OCI-LY7 (cell line): ENCODE measurements around the gene P2RY8. TPM values are rescaled to one million over a fixed set of nuclear protein-coding genes. Genes with fewer than 3 reads are reported as not detected.

ENCODE experiments used
- BruUV-seq: library from RNA; stranded (reverse); fragments of 400-500 nt; replicated peaks from 2 replicates; lab custom pipeline; 2021; lab: Mats Ljungman, UMichigan
- CTCF ChIA-PET: fragments of 300-600 bp; sonication (Branson Sonifier 250); formaldehyde crosslinking; loops from one replicate; lab custom pipeline; 2022; ENCODE audit warnings: antibody characterized with exemption; ENCODE audit not compliant: unreplicated experiment; lab: Charles Lee
- POLR2A ChIA-PET: fragments of 300-600 bp; sonication (Branson Sonifier 250); formaldehyde crosslinking; loops from one replicate; lab custom pipeline; 2022; ENCODE audit warnings: antibody characterized with exemption; lab: Charles Lee
- DNase-seq: peaks from one replicate; pipeline ENCODE4 v3.0.0-alpha.2; 2015; ENCODE audit warnings: low spot score
- H2AFZ ChIP-seq: fragments of 200-600 bp; sonication (generic), shearing (Covaris generic); 2 replicates; pipeline ENCODE4 v1.6.1; 2014; ENCODE audit warnings: mild to moderate bottlenecking, antibody characterized with exemption, low read length, moderate library complexity
- H3K27ac ChIP-seq: fragments of 200-600 bp; sonication (generic); 2 replicates; pipeline ENCODE4 v1.5.1; 2014; ENCODE audit warnings: mixed run types, low read depth, mild to moderate bottlenecking, moderate library complexity, low read length, inconsistent platforms; ENCODE audit not compliant: poor library complexity, severe bottlenecking
- H3K36me3 ChIP-seq: fragments of 200-600 bp; sonication (generic); 2 replicates; pipeline ENCODE4 v1.6.1; 2014; ENCODE audit warnings: mild to moderate bottlenecking, antibody characterized with exemption, low read length, moderate library complexity, mixed read lengths; ENCODE audit not compliant: insufficient read depth
- H3K4me1 ChIP-seq: fragments of 200-600 bp; sonication (generic); 2 replicates; pipeline ENCODE4 v1.5.1; 2014; ENCODE audit warnings: mild to moderate bottlenecking, low read length; ENCODE audit not compliant: insufficient read depth, poor library complexity, severe bottlenecking
- H3K4me2 ChIP-seq: fragments of 200-600 bp; sonication (generic); 2 replicates; pipeline ENCODE4 v1.6.1; 2014; ENCODE audit warnings: mild to moderate bottlenecking, low read length
- H3K4me3 ChIP-seq: fragments of 200-600 bp; sonication (generic); 2 replicates; pipeline ENCODE4 v1.5.1; 2014; ENCODE audit warnings: mild to moderate bottlenecking, low read depth, low read length; ENCODE audit not compliant: poor library complexity, severe bottlenecking
- H3K79me2 ChIP-seq: fragments of 200-600 bp; sonication (generic); 2 replicates; pipeline ENCODE4 v1.6.1; 2016; ENCODE audit warnings: low read depth, mild to moderate bottlenecking, low read length, moderate library complexity, mixed read lengths; ENCODE audit not compliant: insufficient read depth
- H3K9me2 ChIP-seq: fragments of 200-600 bp; sonication (generic); 2 replicates; pipeline ENCODE4 v1.6.1; 2016; ENCODE audit warnings: mild to moderate bottlenecking, low read length, mixed read lengths; ENCODE audit not compliant: insufficient read depth
- H3K9me3 ChIP-seq: fragments of 200-600 bp; sonication (generic); 2 replicates; pipeline ENCODE4 v1.6.1; 2014; ENCODE audit warnings: mild to moderate bottlenecking, mixed run types, low read length, mixed read lengths
- H4K20me1 ChIP-seq: fragments of 200-600 bp; sonication (generic); 2 replicates; pipeline ENCODE4 v1.6.1; 2014; ENCODE audit warnings: mild to moderate bottlenecking, antibody characterized with exemption, low read length, moderate library complexity, mixed read lengths; ENCODE audit not compliant: insufficient read depth
- CTCF ChIP-seq: fragments of 200-600 bp; sonication (generic); conservative IDR thresholded peaks from 2 replicates; pipeline ENCODE4 v1.5.1; 2014; ENCODE audit warnings: mild to moderate bottlenecking, antibody characterized with exemption, low read length, moderate library complexity, mixed read lengths
- EZH2phosphoT487 ChIP-seq: fragments of 200-600 bp; sonication (generic); IDR thresholded peaks from 2 replicates; pipeline ENCODE4 v1.6.1; 2018; ENCODE audit warnings: low read depth, borderline replicate concordance, mild to moderate bottlenecking, mixed run types, antibody characterized with exemption, low read length, moderate library complexity, mixed read lengths
- intact Hi-C: fragments of 100-400 bp; cut with micrococcal nuclease; formaldehyde crosslinking; loops from one replicate; pipeline ENCODE4 v1.10.0; 2022; ENCODE audit not compliant: unreplicated experiment
- total RNA-seq, 2 experiments: library from RNA; depleted of rRNA in 1 of 2; stranded (reverse); fragments of >200 nt in 1 of 2; shearing (Covaris generic) in 1 of 2; gene quantifications; 2 replicates each; pipeline ENCODE4 v1.2.3, GENCODE V29; 2014 to 2022

Gene P2RY8
- total RNA-seq, 2 experiments from 2014 or later, result 110 to 149 TPM

GRCh38 chrX:1531096-1531890 lies 5.7 kb downstream of the P2RY8 start:
- Histone ChIP-seq H3K79me2 (peaks cover 86% of the 10 kb centered on the region), H3K36me3 (peaks cover 70% of the 10 kb centered on the region), H4K20me1 (peaks cover 12% of the 10 kb centered on the region; the same call in 1 of the 2 replicates), H3K27ac (no peak overlapping the region), H3K9me2 (no peaks in the 10 kb centered on the region), H3K4me1 (peaks cover 11% of the 10 kb centered on the region), H3K9me3 (peaks cover 7% of the 10 kb centered on the region; the same call in 1 of the 2 replicates), H3K4me2 (peak overlapping the region; percentile 52), H3K4me3 (no peak overlapping the region), H2AFZ (no peak overlapping the region)
- TF ChIP-seq EZH2phosphoT487 (no peak), CTCF (no peak)
- no TSS peak for BruUV-seq
- intact Hi-C loops, result no loop called here
- CTCF ChIA-PET, result no interaction called here
- POLR2A ChIA-PET, result no interaction called here
- DNase-seq, result no peak

DNA sequence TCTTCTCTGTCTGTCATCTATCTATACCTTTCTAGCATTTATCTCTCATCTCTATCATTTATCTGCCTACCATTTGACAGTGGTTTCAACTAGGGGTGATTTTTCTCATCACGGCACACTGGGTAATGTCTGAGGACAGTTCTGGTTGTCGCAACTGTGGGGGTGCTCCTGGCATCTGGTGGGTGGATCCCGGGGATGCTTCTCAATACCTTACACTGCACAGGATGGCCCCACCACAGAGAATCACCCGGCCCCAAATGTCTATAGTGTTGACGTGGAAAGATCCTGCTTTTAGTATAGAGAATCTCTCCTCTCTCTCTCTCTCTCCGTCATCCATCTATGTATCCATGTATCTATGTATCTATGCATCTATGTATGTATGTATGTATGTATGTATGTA lies 7.2 kb downstream of the P2RY8 start:
- TF ChIP-seq CTCF (no peak), EZH2phosphoT487 (no peak)
- H3K36me3 ChIP-seq, result peaks cover 85% of the 10 kb centered on the region
- H3K27ac ChIP-seq, result no peak overlapping the region
- no peak overlapping the region for H3K4me3 ChIP-seq
- CTCF ChIA-PET, result no interaction called here
- intact Hi-C loops, result no loop called here
- POLR2A ChIA-PET, result no interaction called here
- H4K20me1 ChIP-seq, result peaks cover 16% of the 10 kb centered on the region; the same call in 1 of the 2 replicates
- no TSS peak for BruUV-seq
- H2AFZ ChIP-seq, result no peak overlapping the region
- no peak overlapping the region for H3K4me2 ChIP-seq
- H3K4me1 ChIP-seq, result peaks cover 11% of the 10 kb centered on the region
- peaks cover 92% of the 10 kb centered on the region for H3K79me2 ChIP-seq
- peaks cover 7% of the 10 kb centered on the region; the same call in 1 of the 2 replicates for H3K9me3 ChIP-seq
- no peak for DNase-seq
- H3K9me2 ChIP-seq, result no peaks in the 10 kb centered on the region

DNA sequence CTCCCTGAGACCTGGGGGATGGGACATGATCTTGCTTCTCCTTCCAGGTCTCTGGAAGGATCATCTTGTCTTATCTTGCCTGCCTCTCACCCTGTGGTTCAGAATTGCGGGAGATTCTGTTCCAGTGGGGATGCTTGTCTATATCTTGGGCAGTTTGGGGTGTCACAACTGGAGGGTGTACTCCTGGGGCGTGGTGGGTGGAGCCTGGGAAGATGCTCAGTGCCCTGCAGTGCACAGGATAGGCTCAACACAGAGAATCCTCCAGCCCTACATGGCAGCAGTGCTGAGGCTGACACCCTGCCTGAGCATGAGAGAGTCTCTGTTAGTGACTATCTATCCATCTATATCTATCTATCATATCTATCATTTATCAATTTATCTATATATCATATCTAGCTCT lies 7.7 kb downstream of the P2RY8 start:
- POLR2A ChIA-PET, result no interaction called here
- Histone ChIP-seq H3K4me1 (peaks cover 11% of the 10 kb centered on the region), H4K20me1 (peaks cover 16% of the 10 kb centered on the region; the same call in 1 of the 2 replicates), H3K36me3 (peaks cover 87% of the 10 kb centered on the region), H3K9me2 (no peaks in the 10 kb centered on the region), H3K79me2 (peaks cover 90% of the 10 kb centered on the region), H3K4me3 (no peak overlapping the region), H3K4me2 (no peak overlapping the region), H3K9me3 (peaks cover 7% of the 10 kb centered on the region; the same call in 1 of the 2 replicates), H2AFZ (no peak overlapping the region), H3K27ac (no peak overlapping the region)
- intact Hi-C loops, result no loop called here
- TF ChIP-seq CTCF (no peak), EZH2phosphoT487 (no peak)
- no TSS peak for BruUV-seq
- CTCF ChIA-PET, result no interaction called here
- no peak for DNase-seq
